ENCODE measurements around the gene PLXNA4. TPM values are rescaled to one million over a fixed set of nuclear protein-coding genes. Genes with fewer than 3 reads are reported as not detected.

PLXNA4 gene
- polyA plus RNA-seq, 2 of the 4 experiments (the other 2 are of a cell fraction), result 0.12 to 0.34 TPM

DNA sequence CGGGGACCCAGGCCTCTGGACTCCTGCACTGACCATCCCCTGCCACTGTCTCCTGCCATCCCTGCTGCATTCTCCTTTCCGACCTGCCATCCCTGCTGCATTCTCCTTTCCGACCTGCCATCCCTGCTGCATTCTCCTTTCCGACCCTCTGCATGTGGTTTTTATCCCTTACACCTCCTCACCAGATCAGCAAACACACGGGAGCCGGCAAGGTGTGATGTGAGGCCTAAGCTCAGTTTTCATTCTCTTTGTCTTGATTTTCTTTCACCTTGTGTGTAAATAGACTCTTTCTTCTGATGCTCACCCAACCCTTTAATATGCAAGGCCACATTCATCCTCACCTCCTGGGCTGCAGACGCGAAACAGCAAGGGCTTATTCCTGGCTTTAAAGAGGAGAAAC is 11.4 kb downstream of the PLXNA4 start:
- POLR2A ChIA-PET, result no interaction called here
- ATAC-seq (no peak), DNase-seq (ENCODE audit: low read depth in 1 of 2, low spot score in 1 of 2) (no peak), FAIRE-seq (no peak)
- Histone ChIP-seq H3K4me3 (no peak overlapping the region), H3K4me2 (no peak overlapping the region), H3K9me3 (no peaks in the 10 kb centered on the region), H3K4me1 (no peaks in the 10 kb centered on the region), H3K27ac (no peak overlapping the region)
- TF ChIP-seq MAFK (IDR thresholded peaks at IDR 0.05; ENCODE audit: partially characterized antibody), result no peak
- no peak for TF ChIP-seq FOXS1 (CRISPR knock-in tag; IDR thresholded peaks at IDR 0.05)
- no peak for TF ChIP-seq POLR2AphosphoS2 (conservative IDR thresholded peaks at IDR 0.05; ENCODE audit: low read length)
- no peak for TF ChIP-seq CBX2 (IDR thresholded peaks at IDR 0.05; ENCODE audit: borderline replicate concordance, low read depth)
- TF ChIP-seq FOSB (CRISPR knock-in tag; IDR thresholded peaks at IDR 0.05), result no peak
- no peak for TF ChIP-seq FOSL2 (IDR thresholded peaks at IDR 0.05)
- no peak for TF ChIP-seq FOSL2 (CRISPR knock-in tag; IDR thresholded peaks at IDR 0.05)
- no peak for TF ChIP-seq RFX5 (IDR thresholded peaks at IDR 0.05)
- TF ChIP-seq PHF8 (IDR thresholded peaks at IDR 0.05; ENCODE audit: borderline replicate concordance, low read depth), result no peak
- TF ChIP-seq, protein P1, sequence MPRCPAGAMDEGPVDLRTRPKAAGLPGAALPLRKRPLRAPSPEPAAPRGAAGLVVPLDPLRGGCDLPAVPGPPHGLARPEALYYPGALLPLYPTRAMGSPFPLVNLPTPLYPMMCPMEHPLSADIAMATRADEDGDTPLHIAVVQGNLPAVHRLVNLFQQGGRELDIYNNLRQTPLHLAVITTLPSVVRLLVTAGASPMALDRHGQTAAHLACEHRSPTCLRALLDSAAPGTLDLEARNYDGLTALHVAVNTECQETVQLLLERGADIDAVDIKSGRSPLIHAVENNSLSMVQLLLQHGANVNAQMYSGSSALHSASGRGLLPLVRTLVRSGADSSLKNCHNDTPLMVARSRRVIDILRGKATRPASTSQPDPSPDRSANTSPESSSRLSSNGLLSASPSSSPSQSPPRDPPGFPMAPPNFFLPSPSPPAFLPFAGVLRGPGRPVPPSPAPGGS (IDR thresholded peaks at IDR 0.05), result no peak
- TF ChIP-seq JUNB (IDR thresholded peaks at IDR 0.05), result no peak
- TF ChIP-seq HMGXB4 (CRISPR knock-in tag; IDR thresholded peaks at IDR 0.05; ENCODE audit: borderline replicate concordance), result no peak
- no peak for TF ChIP-seq MAZ (IDR thresholded peaks at IDR 0.05; ENCODE audit: borderline replicate concordance, low read depth, low read length)
- TF ChIP-seq, protein P2, sequence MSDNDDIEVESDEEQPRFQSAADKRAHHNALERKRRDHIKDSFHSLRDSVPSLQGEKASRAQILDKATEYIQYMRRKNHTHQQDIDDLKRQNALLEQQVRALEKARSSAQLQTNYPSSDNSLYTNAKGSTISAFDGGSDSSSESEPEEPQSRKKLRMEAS (IDR thresholded peaks at IDR 0.05), result no peak
- TF ChIP-seq TFCP2L1 (CRISPR knock-in tag; IDR thresholded peaks at IDR 0.05), result no peak
- TF ChIP-seq, protein P3, sequence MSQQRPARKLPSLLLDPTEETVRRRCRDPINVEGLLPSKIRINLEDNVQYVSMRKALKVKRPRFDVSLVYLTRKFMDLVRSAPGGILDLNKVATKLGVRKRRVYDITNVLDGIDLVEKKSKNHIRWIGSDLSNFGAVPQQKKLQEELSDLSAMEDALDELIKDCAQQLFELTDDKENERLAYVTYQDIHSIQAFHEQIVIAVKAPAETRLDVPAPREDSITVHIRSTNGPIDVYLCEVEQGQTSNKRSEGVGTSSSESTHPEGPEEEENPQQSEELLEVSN (IDR thresholded peaks at IDR 0.05; ENCODE audit: borderline replicate concordance, low read depth), result no peak
- TF ChIP-seq RNF2 (IDR thresholded peaks at IDR 0.05; ENCODE audit: borderline replicate concordance, low read depth), result no peak
- no peak for TF ChIP-seq NPAS2 (CRISPR knock-in tag; IDR thresholded peaks at IDR 0.05; ENCODE audit: borderline replicate concordance)
- 40% methylated on average over 8 of the region's 8 CpGs for WGBS (ENCODE audit: missing lambda C conversion rate)
- CTCF ChIA-PET, result interaction anchor here (1.2 to 1.4 kb wide), 3 partner anchors 12 to 22 kb away, joined by 3 to 5 read pairs (median 4); partner anchors contain the start of gene PLXNA4

DNA sequence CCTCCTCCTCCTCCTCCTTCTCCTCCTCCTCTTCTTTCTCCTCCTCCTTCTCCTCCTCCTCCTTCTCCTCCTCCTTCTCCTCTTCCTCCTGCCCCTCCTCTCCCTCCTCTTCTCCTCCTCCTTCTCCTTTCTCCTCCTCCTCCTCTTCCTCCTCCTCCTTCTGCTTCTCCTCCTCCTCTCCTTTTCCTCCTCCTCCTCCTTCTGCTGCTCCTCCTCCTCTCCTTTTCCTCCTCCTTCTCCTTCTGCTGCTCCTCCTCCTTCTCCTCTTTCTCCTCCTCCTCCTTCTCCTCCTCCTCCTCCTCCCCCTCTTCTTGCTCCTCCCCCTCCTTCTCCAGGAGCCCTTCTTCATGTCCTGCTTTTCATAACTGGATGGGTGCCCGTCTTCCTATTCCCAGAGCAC is 12.2 kb downstream of the PLXNA4 start:
- Histone ChIP-seq H3K4me1 (no peaks in the 10 kb centered on the region), H3K4me2 (no peak overlapping the region), H3K27ac (no peak overlapping the region), H3K9me3 (no peaks in the 10 kb centered on the region), H3K4me3 (no peak overlapping the region)
- ChIA-PET POLR2A (no interaction called here), CTCF (interaction anchor here (1.3 kb wide), 1 partner anchor 21 kb away, joined by 3 read pairs; no protein-coding TSS in a partner anchor)
- DNase-seq (ENCODE audit: low read depth in 1 of 2, low spot score in 1 of 2), result no peak
- FAIRE-seq, result no peak
- no peak for ATAC-seq
- TF ChIP-seq HMGXB4 (CRISPR knock-in tag; IDR thresholded peaks at IDR 0.05; ENCODE audit: borderline replicate concordance) (no peak), PHF8 (IDR thresholded peaks at IDR 0.05; ENCODE audit: borderline replicate concordance, low read depth) (no peak), JUNB (IDR thresholded peaks at IDR 0.05) (no peak), GATA3 (IDR thresholded peaks at IDR 0.05; ENCODE audit: borderline replicate concordance) (no peak), HOXA7 (CRISPR knock-in tag; IDR thresholded peaks at IDR 0.05) (no peak), CEBPB (IDR thresholded peaks at IDR 0.05) (no peak), KDM1A (IDR thresholded peaks at IDR 0.05; ENCODE audit: low read depth) (no peak), RNF2 (IDR thresholded peaks at IDR 0.05; ENCODE audit: borderline replicate concordance, low read depth) (no peak), SMC3 (IDR thresholded peaks at IDR 0.05) (no peak), MAFK (IDR thresholded peaks at IDR 0.05; ENCODE audit: partially characterized antibody) (no peak)
- WGBS (ENCODE audit: missing lambda C conversion rate), result 0% methylated on average over 1 of the region's 1 CpG

Data from A549 (cell line).